Naive B cell (primary cell): ENCODE data around the gene LDLRAD4. TPM values are rescaled to one million over a fixed set of nuclear protein-coding genes. Genes with fewer than 3 reads are reported as not detected.

Source experiments
- ATAC-seq, 2 donors: fragments of 150-1000 bp; cut with Tn5 transposase; 2 replicates each; pipeline ENCODE4 v1.10.0; 2021; ENCODE audit warnings: low read depth in 2 of 2, mild to moderate bottlenecking in 2 of 2, moderate library complexity in 2 of 2
- DNase-seq: peaks from one replicate; pipeline ENCODE4 v3.0.0; 2022
- H3K27ac Mint-ChIP-seq, 6 donors: one replicate each; pipeline ENCODE4 v1.8.0; 2020 to 2022; ENCODE audit warnings: mild to moderate bottlenecking in 6 of 6, mixed read lengths in 6 of 6, moderate library complexity in 5 of 6, inconsistent platforms in 2 of 6
- H3K27me3 Mint-ChIP-seq, 3 donors: one replicate each; pipeline ENCODE4 v1.8.0; 2021 to 2022; ENCODE audit warnings: mixed read lengths in 3 of 3, mild to moderate bottlenecking in 1 of 3
- H3K36me3 Mint-ChIP-seq, 2 donors: one replicate each; pipeline ENCODE4 v1.8.0; 2020 to 2022; ENCODE audit warnings: mixed read lengths in 2 of 2, inconsistent platforms in 1 of 2, mild to moderate bottlenecking in 1 of 2
- H3K4me1 Mint-ChIP-seq, 3 donors: one replicate each; pipeline ENCODE4 v1.8.0; 2020 to 2022; ENCODE audit warnings: mixed read lengths in 3 of 3, inconsistent platforms in 1 of 3, mild to moderate bottlenecking in 1 of 3, moderate library complexity in 1 of 3
- H3K4me3 Mint-ChIP-seq, 8 donors: one replicate each; pipeline ENCODE4 v1.8.0; 2020 to 2022; ENCODE audit warnings: mild to moderate bottlenecking in 8 of 8, mixed read lengths in 8 of 8, moderate library complexity in 8 of 8, inconsistent platforms in 2 of 8
- H3K9me3 Mint-ChIP-seq, 7 donors: one replicate each; pipeline ENCODE4 v1.8.0; 2020 to 2022; ENCODE audit warnings: mixed read lengths in 7 of 7, mild to moderate bottlenecking in 5 of 7, inconsistent platforms in 2 of 7, moderate library complexity in 1 of 7
- polyA plus RNA-seq, 6 donors: library from polyadenylated mRNA; unstranded; fragments of 300-500 nt; fragmentation: Illumina TruSeq; gene quantifications; one replicate each; pipeline ENCODE4 v1.2.3, GENCODE V29; 2021; ENCODE audit warnings: low read depth in 6 of 6

LDLRAD4 gene
- polyA plus RNA-seq, 6 donors from 2014 or later, result 6.4 to 16.1 (median 9.2) TPM

DNA sequence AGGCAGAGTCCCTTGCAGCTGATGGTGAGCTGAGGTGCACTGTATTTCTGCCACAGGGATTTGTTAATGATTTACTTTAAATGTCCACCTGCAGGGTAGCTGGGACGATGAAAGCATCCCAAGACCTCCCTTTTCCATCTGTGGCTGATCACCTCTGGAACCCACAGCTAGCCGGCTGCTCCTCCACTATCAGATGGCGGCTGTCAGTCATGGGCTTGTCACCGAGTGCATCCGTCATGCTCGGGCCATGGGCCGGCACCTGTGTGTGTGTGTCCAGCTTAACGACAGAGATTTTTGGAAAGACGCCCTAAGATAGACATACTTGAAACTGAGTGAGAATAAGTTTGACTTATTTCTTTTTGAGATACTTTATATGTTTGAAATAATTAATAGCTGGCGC is 272.6 kb downstream of the LDLRAD4 start:
- H3K27me3 Mint-ChIP-seq, result no peaks in the 10 kb centered on the region
- ATAC-seq (no peak), DNase-seq (no peak)
- H3K27ac Mint-ChIP-seq, result peak overlapping the region in 1 of 6 donors; percentile 16
- peaks cover 8% of the 10 kb centered on the region in 2 donors for H3K36me3 Mint-ChIP-seq
- H3K4me3 Mint-ChIP-seq, result no peak overlapping the region
- H3K9me3 Mint-ChIP-seq, result peaks cover 0 to 3% (median 0%) of the 10 kb centered on the region in 7 donors
- peaks cover 5 to 12% (median 7%) of the 10 kb centered on the region in 3 donors for H3K4me1 Mint-ChIP-seq

DNA sequence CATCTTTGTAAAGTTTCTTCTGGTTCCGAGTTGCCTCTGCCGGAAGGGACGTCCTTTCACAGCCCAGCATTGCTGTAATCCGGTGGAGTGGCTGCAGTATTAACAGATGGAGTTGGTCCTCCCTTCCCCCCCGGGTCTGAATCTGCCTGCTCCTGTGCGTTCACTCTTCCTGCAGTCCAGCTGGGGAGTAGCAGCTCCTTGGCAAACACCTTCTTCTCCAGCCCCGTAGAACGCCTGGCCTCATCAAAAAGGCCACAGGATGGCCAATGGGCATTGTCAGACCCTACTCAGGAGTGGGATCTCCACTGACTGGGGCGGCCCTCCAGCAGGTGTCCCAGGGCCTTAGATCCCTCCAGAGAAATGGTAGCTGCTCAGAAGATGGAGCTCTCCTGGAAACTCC is 273.8 kb downstream of the LDLRAD4 start:
- Mint-ChIP-seq H3K9me3 (peaks cover 0 to 3% (median 0%) of the 10 kb centered on the region in 7 donors), H3K27me3 (no peaks in the 10 kb centered on the region), H3K4me3 (no peak overlapping the region), H3K27ac (peak overlapping the region in 3 of 6 donors; percentile 28 to 84 (median 60)), H3K4me1 (peaks cover 3 to 12% (median 10%) of the 10 kb centered on the region in 3 donors), H3K36me3 (peaks cover 8% of the 10 kb centered on the region in 2 donors)
- ATAC-seq (no peak), DNase-seq (no peak)

DNA sequence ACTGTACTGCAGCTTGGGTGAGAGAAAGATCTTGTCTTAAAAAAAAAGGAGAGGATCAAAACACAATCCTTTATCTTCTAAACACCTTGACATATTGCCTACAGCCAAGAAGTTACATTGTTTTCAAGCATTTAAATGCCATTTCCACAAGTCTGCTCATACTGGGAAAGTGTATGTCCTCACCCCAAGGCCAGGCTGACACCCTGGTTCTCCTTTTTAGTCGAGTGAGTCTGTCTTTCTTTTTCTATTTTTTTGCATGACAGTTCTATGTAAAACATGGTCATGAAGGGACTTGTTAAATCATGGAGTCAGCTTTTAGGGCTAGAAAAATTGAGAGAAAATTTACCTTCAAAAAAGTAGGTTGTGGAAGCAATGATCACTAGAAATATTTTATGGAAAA is 274.5 kb downstream of the LDLRAD4 start:
- Mint-ChIP-seq H3K9me3 (peaks cover 0 to 3% (median 0%) of the 10 kb centered on the region in 7 donors), H3K27me3 (no peaks in the 10 kb centered on the region), H3K36me3 (peaks cover 8% of the 10 kb centered on the region in 2 donors), H3K4me3 (no peak overlapping the region), H3K4me1 (peaks cover 3 to 12% (median 10%) of the 10 kb centered on the region in 3 donors), H3K27ac (peak overlapping the region in 4 of 6 donors; percentile 26 to 59 (median 42))
- ATAC-seq (no peak), DNase-seq (no peak)

DNA sequence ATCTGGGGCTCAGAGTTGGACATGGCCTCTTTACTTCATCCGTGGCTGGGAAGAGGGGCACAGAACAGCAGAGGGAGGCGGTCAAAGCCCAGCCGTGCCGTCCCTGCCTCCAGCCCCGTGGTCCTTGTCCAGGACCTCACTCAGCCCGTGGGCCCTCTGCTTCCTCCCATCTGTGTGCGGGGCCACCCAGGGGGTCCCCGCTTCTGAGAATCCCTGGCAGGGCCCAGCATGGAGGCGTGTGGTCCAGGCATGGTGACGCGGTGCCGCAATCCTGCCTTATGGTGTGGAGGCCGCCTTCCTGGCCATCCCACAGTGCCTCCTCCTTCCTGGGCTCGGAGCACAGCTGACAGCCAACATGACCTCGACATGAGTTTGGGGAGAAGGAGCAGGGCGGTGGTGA is 275.2 kb downstream of the LDLRAD4 start:
- Mint-ChIP-seq H3K4me1 (peaks cover 3 to 12% (median 10%) of the 10 kb centered on the region in 3 donors), H3K27me3 (no peaks in the 10 kb centered on the region), H3K36me3 (peaks cover 8% of the 10 kb centered on the region in 2 donors), H3K4me3 (no peak overlapping the region), H3K9me3 (peaks cover 0 to 3% (median 0%) of the 10 kb centered on the region in 7 donors), H3K27ac (no peak overlapping the region)
- DNase-seq (no peak), ATAC-seq (no peak)

DNA sequence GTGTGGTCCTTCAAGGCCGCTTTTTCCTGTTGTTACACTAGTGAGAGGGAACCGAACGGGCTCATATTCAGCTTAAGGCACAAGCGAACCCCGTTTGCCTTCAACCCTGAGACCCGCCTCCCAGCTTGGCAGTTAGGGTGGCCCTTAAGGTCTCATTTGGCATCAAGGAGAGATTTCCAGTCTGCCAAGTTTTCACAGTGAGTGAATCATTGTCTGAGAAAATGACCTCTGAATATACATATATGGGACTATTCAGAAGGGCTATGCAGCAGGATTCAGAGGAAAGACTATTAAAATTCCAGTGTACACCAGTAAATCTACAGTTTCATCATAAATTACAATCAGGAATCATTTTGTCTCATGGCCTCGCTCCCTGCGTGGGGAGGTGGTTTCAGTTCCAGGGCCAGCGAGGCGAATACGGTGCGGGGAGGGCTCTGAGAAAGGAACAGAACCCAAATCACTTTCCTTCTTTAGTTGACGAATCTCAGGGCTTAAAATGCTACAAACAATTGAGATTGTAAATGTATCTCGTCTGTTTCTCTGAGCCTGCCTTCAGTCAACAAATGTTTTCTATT is 276.4 kb downstream of the LDLRAD4 start:
- H3K9me3 Mint-ChIP-seq, result peaks cover 0 to 8% (median 2%) of the 10 kb centered on the region in 7 donors
- peaks cover 8 to 19% of the 10 kb centered on the region in 2 donors for H3K36me3 Mint-ChIP-seq
- peaks cover 3 to 20% (median 10%) of the 10 kb centered on the region in 3 donors for H3K4me1 Mint-ChIP-seq
- DNase-seq (no peak), ATAC-seq (no peak)
- H3K27ac Mint-ChIP-seq, result peak overlapping the region in 3 of 6 donors; percentile 10 to 72 (median 52)
- H3K27me3 Mint-ChIP-seq, result no peaks in the 10 kb centered on the region
- H3K4me3 Mint-ChIP-seq, result no peak overlapping the region

DNA sequence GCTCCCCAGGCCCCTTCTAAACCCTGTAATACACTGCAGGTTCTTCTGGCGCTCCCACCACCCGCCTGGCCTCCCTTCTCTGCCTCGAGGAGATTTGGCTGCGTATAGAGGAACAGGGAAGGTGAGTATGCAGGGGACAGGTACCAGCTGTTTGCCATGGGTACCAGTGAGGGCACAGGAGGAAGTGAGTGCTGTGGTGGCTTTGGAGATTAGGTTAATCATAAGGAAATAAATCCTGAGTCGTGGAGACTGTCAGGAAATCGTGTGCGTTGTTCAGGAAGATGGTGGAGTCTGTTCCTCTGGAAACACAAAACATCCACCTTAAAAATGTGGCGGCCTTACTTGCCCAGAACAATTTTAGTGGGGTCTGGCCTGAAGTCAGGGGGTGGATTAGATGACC is 277.4 kb downstream of the LDLRAD4 start:
- no peak overlapping the region for H3K4me3 Mint-ChIP-seq
- ATAC-seq (no peak), DNase-seq (no peak)
- peaks cover 0 to 8% (median 2%) of the 10 kb centered on the region in 7 donors for H3K9me3 Mint-ChIP-seq
- H3K36me3 Mint-ChIP-seq, result peaks cover 8 to 21% of the 10 kb centered on the region in 2 donors
- peak overlapping the region in 2 of 6 donors; percentile 72 to 84 for H3K27ac Mint-ChIP-seq
- peaks cover 3 to 20% (median 10%) of the 10 kb centered on the region in 3 donors for H3K4me1 Mint-ChIP-seq
- no peaks in the 10 kb centered on the region for H3K27me3 Mint-ChIP-seq

DNA sequence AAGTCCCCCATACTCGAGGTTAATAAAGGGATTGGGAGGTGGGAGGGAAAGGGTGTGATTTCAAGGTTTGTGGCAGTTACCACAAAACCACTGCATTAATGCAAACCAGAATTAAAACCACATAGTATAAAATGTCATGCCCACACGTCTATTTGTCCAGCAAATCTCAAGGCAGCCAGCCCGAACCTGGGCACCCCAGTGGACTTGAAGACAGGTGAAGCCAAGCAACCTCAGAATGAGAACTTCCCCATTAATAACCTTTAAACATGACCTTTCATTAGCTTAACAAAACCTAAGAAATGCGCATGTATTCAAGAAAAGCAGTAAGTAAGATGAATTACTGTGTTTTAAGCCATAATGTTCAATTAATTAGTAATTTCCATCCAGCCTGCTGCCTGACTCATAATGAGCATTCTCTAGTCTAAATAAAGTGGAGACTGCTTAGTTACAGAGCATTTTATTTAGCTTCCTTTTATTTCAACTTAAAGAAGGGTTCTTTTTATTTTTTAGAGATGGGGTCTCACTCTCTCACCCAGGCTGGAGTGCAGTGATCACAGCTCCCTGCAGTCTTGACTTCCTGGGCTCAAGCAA is 278.2 kb downstream of the LDLRAD4 start:
- H3K9me3 Mint-ChIP-seq, result peaks cover 0 to 8% (median 2%) of the 10 kb centered on the region in 7 donors
- DNase-seq (no peak), ATAC-seq (no peak)
- peak overlapping the region in 3 of 6 donors; percentile 15 to 72 (median 27) for H3K27ac Mint-ChIP-seq
- H3K4me1 Mint-ChIP-seq, result peaks cover 4 to 20% (median 14%) of the 10 kb centered on the region in 3 donors
- H3K36me3 Mint-ChIP-seq, result peaks cover 2 to 21% of the 10 kb centered on the region in 2 donors
- H3K27me3 Mint-ChIP-seq, result no peaks in the 10 kb centered on the region
- no peak overlapping the region for H3K4me3 Mint-ChIP-seq

DNA sequence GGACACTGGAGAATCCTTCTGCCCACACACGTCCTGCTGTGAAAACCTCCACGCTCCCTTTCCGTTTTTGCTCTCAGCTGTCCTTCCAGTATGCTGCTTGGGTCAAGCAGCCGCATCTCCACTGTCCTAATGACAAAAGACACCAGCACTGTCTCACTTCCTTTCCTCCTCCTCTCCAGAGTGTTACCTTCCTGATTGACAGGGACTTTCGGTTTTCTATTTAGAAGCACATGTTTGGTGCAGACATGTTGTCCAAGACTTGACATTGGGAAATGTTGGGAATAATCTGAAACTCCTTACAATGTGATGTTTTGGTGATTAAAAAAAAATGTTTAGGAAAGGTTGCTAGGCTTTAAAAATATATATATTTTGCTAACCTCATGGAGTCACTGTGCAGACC is 281.2 kb downstream of the LDLRAD4 start:
- H3K4me3 Mint-ChIP-seq, result no peak overlapping the region
- DNase-seq (no peak), ATAC-seq (no peak)
- H3K27me3 Mint-ChIP-seq, result no peaks in the 10 kb centered on the region
- peaks cover 0 to 13% of the 10 kb centered on the region in 2 donors for H3K36me3 Mint-ChIP-seq
- H3K4me1 Mint-ChIP-seq, result peaks cover 11 to 18% (median 13%) of the 10 kb centered on the region in 3 donors
- H3K9me3 Mint-ChIP-seq, result peaks cover 0 to 8% (median 2%) of the 10 kb centered on the region in 7 donors
- H3K27ac Mint-ChIP-seq, result peak overlapping the region in 4 of 6 donors; percentile 9 to 76 (median 69)

DNA sequence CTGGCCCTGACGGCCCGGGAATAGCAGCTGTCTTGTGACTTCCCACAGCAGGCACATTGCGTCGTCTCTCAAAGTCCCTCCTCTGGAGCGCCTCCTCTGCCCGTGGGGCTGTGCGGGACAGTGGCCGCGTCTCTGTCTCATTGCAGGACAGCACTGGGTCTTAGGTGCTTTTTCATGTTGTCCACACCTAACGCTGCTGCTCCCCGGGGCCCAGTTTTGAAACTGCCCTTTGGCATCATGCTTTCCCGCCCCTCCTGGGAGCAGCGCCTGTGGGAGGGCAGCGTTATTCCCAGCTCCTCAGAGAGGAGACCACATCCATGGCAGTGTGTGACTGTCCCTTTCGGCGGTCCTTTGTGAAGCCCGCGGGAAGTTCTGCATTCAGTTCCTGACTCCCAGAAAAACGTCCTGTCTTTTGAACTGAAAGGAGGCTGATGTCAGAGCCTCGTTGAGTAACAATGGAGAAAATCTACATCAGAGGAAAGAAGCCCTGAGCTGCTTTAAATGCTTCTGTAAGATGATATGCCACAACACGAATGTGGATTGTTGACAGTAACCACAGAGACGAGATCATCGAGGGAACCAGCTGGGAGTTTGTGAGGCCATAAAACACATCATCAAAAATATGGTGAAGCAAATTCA is 281.8 kb downstream of the LDLRAD4 start:
- Mint-ChIP-seq H3K27me3 (no peaks in the 10 kb centered on the region), H3K9me3 (peaks cover 0 to 8% (median 2%) of the 10 kb centered on the region in 7 donors), H3K27ac (peak overlapping the region in 2 of 6 donors; percentile 19 to 26), H3K36me3 (peaks cover 0 to 13% of the 10 kb centered on the region in 2 donors), H3K4me1 (peaks cover 11 to 18% (median 13%) of the 10 kb centered on the region in 3 donors), H3K4me3 (no peak overlapping the region)
- ATAC-seq (no peak), DNase-seq (no peak)

DNA sequence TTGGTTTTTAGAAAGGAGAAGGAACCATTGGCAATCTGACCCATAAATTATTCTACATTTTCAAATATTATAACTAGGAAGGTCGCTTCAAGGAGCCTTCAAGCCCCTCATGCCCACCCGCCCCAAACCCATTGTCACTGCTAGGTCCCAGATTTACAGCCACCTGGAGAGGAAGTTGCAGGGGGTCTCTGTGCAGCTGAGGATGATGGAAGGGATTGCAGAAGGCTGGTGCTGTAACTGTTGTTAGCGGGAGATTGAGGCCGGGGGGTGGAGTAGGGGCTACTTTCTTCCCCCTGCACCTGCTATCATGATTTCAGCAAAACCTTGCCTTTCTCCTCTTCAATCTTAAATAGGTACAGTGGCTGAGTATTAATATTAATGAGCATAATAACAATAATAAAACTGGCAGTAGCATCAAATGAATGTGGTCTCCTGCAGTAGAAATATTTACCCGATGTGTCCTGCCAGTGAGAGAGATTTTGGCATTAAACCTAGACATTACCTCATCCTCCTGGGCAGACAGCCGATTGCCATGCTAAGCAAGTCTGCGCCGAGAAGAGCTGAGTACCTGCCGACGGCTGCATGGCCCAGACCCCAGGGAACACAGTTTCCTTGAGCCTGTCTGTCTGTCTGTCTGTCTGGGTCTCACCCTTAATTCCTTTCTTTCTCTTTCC is 282.4 kb downstream of the LDLRAD4 start:
- Mint-ChIP-seq H3K4me1 (peaks cover 16 to 19% (median 17%) of the 10 kb centered on the region in 3 donors), H3K27me3 (no peaks in the 10 kb centered on the region), H3K27ac (peak overlapping the region in 4 of 6 donors; percentile 24 to 69 (median 34)), H3K4me3 (no peak overlapping the region), H3K9me3 (peaks cover 0 to 8% (median 2%) of the 10 kb centered on the region in 7 donors), H3K36me3 (peaks cover 0 to 13% of the 10 kb centered on the region in 2 donors)
- ATAC-seq, result no peak
- no peak for DNase-seq

DNA sequence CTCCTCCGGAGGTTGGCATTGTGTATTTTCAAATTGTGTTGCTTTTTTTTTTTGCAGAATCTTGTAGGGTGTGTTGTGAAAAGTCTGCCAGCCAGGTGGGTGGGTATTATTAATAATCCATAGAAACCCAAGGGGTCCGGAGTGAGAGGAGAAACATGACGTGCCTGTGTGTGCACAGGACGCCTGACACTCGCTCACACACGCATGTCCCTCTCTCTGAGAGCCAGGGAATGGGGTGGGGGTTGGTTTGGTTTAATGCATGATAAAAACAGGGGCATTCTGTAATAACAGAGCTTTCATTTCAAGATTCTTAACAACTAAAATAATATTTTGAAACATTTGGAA is 283.0 kb downstream of the LDLRAD4 start:
- H3K4me1 Mint-ChIP-seq, result peaks cover 16 to 22% (median 20%) of the 10 kb centered on the region in 3 donors
- peak overlapping the region in 1 of 8 donors; percentile 16 for H3K4me3 Mint-ChIP-seq
- H3K36me3 Mint-ChIP-seq, result peaks cover 0 to 13% of the 10 kb centered on the region in 2 donors
- no peaks in the 10 kb centered on the region for H3K27me3 Mint-ChIP-seq
- ATAC-seq (no peak), DNase-seq (no peak)
- peak overlapping the region in 1 of 6 donors; percentile 43 for H3K27ac Mint-ChIP-seq
- H3K9me3 Mint-ChIP-seq, result peaks cover 0 to 8% (median 2%) of the 10 kb centered on the region in 7 donors

DNA sequence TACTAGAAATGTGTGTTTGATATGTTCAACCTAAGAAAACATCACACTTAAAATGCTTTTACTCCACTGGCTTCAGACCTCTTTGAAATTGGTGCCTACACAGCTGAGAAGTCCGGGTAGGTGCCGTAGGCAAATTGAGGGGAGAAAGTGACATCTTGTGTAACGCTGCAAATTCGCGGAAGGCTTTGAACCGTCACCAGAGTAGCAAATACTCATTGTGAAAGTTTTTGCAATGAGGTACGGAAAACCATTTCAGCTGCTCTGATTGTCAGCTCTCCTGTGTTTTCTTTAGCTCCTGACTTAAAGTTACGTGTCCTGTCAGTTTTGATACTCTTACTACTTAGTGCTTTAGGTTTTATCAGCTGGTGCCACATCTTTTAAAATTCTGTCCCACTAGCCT is 283.3 kb downstream of the LDLRAD4 start:
- Mint-ChIP-seq H3K27me3 (no peaks in the 10 kb centered on the region), H3K4me3 (peak overlapping the region in 1 of 8 donors; percentile 16), H3K27ac (peak overlapping the region in 1 of 6 donors; percentile 46), H3K9me3 (peaks cover 0 to 8% (median 2%) of the 10 kb centered on the region in 7 donors), H3K4me1 (peaks cover 16 to 23% (median 20%) of the 10 kb centered on the region in 3 donors), H3K36me3 (peaks cover 0 to 13% of the 10 kb centered on the region in 2 donors)
- ATAC-seq (peak in 1 of 2 donors; percentile 72), DNase-seq (no peak)

DNA sequence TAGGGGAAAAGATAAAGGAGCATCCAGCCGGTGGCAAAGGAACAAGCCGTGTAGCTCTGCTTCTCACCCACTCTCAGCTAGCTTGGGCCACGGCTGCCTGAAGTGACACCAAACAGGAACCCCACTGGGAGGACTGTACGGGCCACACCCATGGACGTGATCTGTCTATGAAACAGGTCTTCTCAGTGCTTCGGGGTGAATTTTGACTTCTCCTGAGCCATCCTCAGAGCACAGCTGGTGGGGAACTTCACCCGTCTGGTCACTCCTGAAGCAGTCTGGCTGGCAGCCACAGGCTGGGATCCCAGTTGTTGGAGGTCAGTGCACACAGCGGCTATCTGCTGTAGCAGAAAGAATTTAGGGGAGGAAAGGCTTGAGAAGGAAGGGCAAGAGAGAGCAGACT is 284.0 kb downstream of the LDLRAD4 start:
- Mint-ChIP-seq H3K27ac (peak overlapping the region in 3 of 6 donors; percentile 46 to 91 (median 75)), H3K27me3 (no peaks in the 10 kb centered on the region), H3K36me3 (peaks cover 0 to 13% of the 10 kb centered on the region in 2 donors), H3K9me3 (peaks cover 0 to 8% (median 2%) of the 10 kb centered on the region in 7 donors), H3K4me1 (peaks cover 16 to 24% (median 23%) of the 10 kb centered on the region in 3 donors), H3K4me3 (peak overlapping the region in 1 of 8 donors; percentile 48)
- ATAC-seq (peak in 1 of 2 donors; percentile 42), DNase-seq (no peak)
